Transverse colon (tissue), 4 donors: ENCODE measurements around the gene VWA3A.
"Not testable (repeated sequence)": the region's sequence is repeated elsewhere in the genome, so short reads cannot be mapped to it uniquely, and the experiment has no call there.

Source experiments
- POLR2A ChIP-seq: fragments of 450-650 bp; IDR thresholded peaks from one replicate; pipeline ENCODE4 v1.6.1; 2016; ENCODE audit warnings: antibody characterized with exemption, mild to moderate bottlenecking, moderate library complexity
- POLR2AphosphoS5 ChIP-seq, 3 donors: sonication (generic); formaldehyde crosslinking; IDR thresholded peaks; one replicate each; pipeline ENCODE4 v1.6.1; 2016; ENCODE audit warnings: antibody characterized with exemption in 3 of 3
- TF ChIP-seq, protein P1 (sequence below), 5 experiments: fragments of 200-600 bp in 3 of 5; fragments of 450-650 bp in 2 of 5; sonication (generic) in 3 of 5; IDR thresholded peaks; 1 replicate in 2 of 5; 2 replicates in 3 of 5; pipeline ENCODE4 v1.5.1; 2016 to 2017; ENCODE audit warnings: antibody characterized with exemption in 5 of 5, inconsistent platforms in 3 of 5, mild to moderate bottlenecking in 2 of 5, moderate library complexity in 1 of 5

DNA sequence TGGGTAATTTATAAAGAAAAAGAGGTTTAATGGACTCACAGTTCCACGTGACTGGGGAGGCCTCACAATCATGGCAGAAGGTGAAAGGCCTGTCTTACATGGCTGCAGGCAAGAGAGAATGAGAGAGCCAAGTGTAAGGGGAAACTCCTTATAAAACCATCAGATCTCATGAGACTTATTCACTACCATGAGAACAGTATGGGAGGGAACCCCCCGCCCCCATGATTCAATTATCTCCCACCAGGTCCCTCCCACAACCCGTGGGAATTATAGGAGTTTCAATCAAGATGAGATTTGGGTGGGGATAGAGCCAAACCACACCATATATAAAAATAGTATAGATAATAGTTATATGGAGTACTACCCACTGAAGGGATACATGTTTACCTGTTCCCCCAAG lies 48.5 kb upstream of the VWA3A start:
- TF ChIP-seq, protein P1, sequence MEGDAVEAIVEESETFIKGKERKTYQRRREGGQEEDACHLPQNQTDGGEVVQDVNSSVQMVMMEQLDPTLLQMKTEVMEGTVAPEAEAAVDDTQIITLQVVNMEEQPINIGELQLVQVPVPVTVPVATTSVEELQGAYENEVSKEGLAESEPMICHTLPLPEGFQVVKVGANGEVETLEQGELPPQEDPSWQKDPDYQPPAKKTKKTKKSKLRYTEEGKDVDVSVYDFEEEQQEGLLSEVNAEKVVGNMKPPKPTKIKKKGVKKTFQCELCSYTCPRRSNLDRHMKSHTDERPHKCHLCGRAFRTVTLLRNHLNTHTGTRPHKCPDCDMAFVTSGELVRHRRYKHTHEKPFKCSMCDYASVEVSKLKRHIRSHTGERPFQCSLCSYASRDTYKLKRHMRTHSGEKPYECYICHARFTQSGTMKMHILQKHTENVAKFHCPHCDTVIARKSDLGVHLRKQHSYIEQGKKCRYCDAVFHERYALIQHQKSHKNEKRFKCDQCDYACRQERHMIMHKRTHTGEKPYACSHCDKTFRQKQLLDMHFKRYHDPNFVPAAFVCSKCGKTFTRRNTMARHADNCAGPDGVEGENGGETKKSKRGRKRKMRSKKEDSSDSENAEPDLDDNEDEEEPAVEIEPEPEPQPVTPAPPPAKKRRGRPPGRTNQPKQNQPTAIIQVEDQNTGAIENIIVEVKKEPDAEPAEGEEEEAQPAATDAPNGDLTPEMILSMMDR (IDR thresholded peaks at IDR 0.05), result not testable (repeated sequence)
- not testable (repeated sequence) for TF ChIP-seq POLR2AphosphoS5 (IDR thresholded peaks at IDR 0.05); POLR2A
